ENCODE measurements around the gene PRPF8. TPM values are rescaled to one million over a fixed set of nuclear protein-coding genes. Genes with fewer than 3 reads are reported as not detected.
"Not testable (repeated sequence)": the region's sequence is repeated elsewhere in the genome, so short reads cannot be mapped to it uniquely, and the experiment has no call there.

PRPF8 gene
- total and polyA plus RNA-seq, 2 of the 13 experiments (the other 11 are each of a cell fraction or from before 2014, with no cell fraction given): 112 to 179 TPM

DNA sequence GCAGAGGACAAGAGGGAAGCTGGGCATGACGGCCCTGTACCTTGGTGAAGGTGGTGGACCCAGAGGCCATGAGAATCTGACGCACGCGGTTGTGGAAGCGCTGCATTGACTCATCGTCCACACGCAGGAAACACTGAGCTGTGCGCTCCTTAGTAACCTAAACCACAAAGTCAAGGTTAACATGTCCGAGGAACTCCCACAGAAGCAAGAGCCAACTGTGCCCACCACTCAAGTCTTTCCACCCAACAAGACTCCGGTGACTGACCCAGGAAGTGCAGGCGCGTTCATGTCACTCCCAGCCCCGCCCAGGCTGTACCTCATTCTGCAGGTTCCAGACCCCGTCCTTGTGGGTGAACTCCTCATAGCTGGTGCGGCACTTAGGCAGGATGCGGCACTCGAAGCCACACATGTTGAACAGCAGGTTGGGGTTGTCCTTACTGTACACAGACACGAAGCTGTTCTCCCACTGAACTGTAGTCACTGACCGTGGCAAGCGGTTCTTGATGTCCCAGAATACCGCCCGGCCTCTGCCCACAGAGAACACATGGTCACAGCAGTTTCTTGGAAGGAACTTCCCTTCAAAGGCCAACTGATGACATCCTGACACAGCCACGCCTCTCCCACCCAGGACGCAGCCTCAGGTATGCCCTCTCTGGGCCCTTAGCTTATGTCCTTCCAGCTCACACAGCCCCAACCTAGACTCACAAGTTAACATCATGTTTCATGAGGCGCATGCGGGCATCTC, 11.5 kb downstream of the PRPF8 start (continued):
- no peak for TF ChIP-seq ZNF713 (CRISPR knock-in tag; IDR thresholded peaks at IDR 0.05)
- peak; percentile 48 for TF ChIP-seq RBM22 (optimal IDR thresholded peaks at IDR 0.05; ENCODE audit: low read length)
- peak; percentile 29; the same call in 1 of the 2 replicates for TF ChIP-seq RBFOX2 (IDR thresholded peaks at IDR 0.05; ENCODE audit: low read depth, low read length)

DNA sequence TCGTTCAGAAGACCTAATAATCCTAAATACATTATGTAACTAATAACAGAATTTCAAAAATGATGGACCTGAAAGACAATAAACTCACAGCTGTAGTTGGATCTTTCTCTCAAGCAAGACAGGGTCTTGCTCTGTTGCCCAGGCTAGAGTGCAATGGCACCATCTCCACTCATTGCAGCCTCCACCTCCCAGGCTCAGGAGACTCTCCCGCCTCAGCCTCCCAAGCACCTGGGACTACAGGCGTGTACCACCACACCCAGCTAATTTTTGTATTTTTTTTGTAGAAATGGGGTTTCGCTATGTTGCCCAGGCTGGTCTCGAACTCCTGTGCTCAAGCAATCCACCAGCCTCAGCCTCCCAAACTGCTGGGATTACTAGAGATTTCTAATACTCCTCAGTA, 20.7 kb downstream of the PRPF8 start:
- intact Hi-C loops (cut with micrococcal nuclease; ENCODE audit: unreplicated experiment); H3K4me3 ChIP-seq (replicated peaks in 1 of 3; ENCODE audit: insufficient read depth in 1 of 3, low read depth in 2 of 3, low read length in 3 of 3); BruUV-seq (replicated peaks); H3K4me1 ChIP-seq (ENCODE audit: insufficient read depth, low read length); H4K20me1 ChIP-seq (ENCODE audit: insufficient read depth, low read length); H3K9me3 ChIP-seq (ENCODE audit: low read length); H3K79me2 ChIP-seq (ENCODE audit: insufficient read depth, low read length); in situ Hi-C loops (cut with HindIII; ENCODE audit: extremely low pct_ligation_motif_present, low pct_unique_long_range_greater_than_20kb); H3K27me3 ChIP-seq (ENCODE audit: control insufficient read depth in 1 of 2, insufficient read depth in 2 of 2, low read length in 2 of 2); FAIRE-seq; CTCF ChIA-PET (ENCODE audit: low intra/inter-chr PET ratio, low total read pairs); ATAC-seq; H3K9ac ChIP-seq (ENCODE audit: insufficient read depth, low read depth, low read length); DNase-seq (ENCODE audit: low spot score); H2AFZ ChIP-seq (ENCODE audit: low read length); POLR2A ChIA-PET; H3K4me2 ChIP-seq (ENCODE audit: low read depth, low read length); H3K27ac ChIP-seq (ENCODE audit: extremely low read length, insufficient read depth, low read length): not testable (repeated sequence)
- WGBS (ENCODE audit: low lambda C conversion rate): 97% methylated on average over 5 of the region's 5 CpGs
- TF ChIP-seq ZNF121 (CRISPR knock-in tag; IDR thresholded peaks at IDR 0.05): peak; percentile 32; the same call in 1 of the 2 replicates
- H3K36me3 ChIP-seq (replicated peaks in 1 of 2; ENCODE audit: control insufficient read depth in 1 of 2, insufficient read depth in 2 of 2, low read length in 2 of 2): peaks cover 34 to 73% of the 10 kb centered on the region in 2 experiments

DNA sequence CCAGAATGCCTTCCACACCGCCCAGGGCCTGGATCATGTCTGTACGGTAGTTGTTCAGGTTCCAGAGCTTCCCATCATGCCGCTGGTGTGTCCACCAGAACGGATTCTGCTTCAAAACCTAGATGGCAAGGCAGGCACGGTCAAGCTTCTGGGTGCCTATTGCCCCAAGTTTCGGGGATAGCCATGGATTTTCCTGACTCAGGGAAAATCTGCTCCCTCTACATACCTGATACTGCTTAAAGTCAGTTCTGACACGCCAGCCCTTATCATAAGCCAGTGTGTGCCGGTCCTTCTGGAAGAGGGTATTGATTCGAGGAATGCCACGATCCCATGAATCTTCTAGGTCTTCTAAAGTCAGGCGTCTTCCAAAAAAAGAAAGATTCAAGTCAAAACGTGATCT, 23.6 kb downstream of the PRPF8 start:
- POLR2A ChIA-PET: interaction anchor here (1.8 kb wide), 1 partner anchor 11 kb away, joined by 9 read pairs; the partner anchor contains the start of gene RILP
- no peak for FAIRE-seq
- WGBS (ENCODE audit: low lambda C conversion rate): 97% methylated on average over 10 of the region's 12 CpGs
- Histone ChIP-seq H3K27me3 (ENCODE audit: control insufficient read depth in 1 of 2, insufficient read depth in 2 of 2, low read length in 2 of 2) (no peaks in the 10 kb centered on the region), H2AFZ (ENCODE audit: low read length) (no peak overlapping the region), H3K4me2 (ENCODE audit: low read depth, low read length) (no peak overlapping the region), H3K4me3 (replicated peaks in 1 of 3; ENCODE audit: insufficient read depth in 1 of 3, low read depth in 2 of 3, low read length in 3 of 3) (no peak overlapping the region), H4K20me1 (ENCODE audit: insufficient read depth, low read length) (no peaks in the 10 kb centered on the region), H3K9ac (ENCODE audit: insufficient read depth, low read depth, low read length) (no peak overlapping the region), H3K9me3 (ENCODE audit: low read length) (no peaks in the 10 kb centered on the region), H3K36me3 (replicated peaks in 1 of 2; ENCODE audit: control insufficient read depth in 1 of 2, insufficient read depth in 2 of 2, low read length in 2 of 2) (peaks cover 42 to 75% of the 10 kb centered on the region in 2 experiments), H3K79me2 (ENCODE audit: insufficient read depth, low read length) (peaks cover 5% of the 10 kb centered on the region), H3K27ac (ENCODE audit: extremely low read length, insufficient read depth, low read length) (no peak overlapping the region), H3K4me1 (ENCODE audit: insufficient read depth, low read length) (no peaks in the 10 kb centered on the region)
- BruUV-seq (replicated peaks): TSS peak; percentile 58
- TF ChIP-seq MAFF (IDR thresholded peaks at IDR 0.05; ENCODE audit: low read depth, low read length) (peak; percentile 31; the same call in 1 of the 2 replicates), ZNF230 (CRISPR knock-in tag; IDR thresholded peaks at IDR 0.05) (no peak), MAFK (conservative IDR thresholded peaks at IDR 0.05 in 1 of 2, IDR thresholded peaks at IDR 0.05 in 1 of 2; ENCODE audit: low read length in 2 of 2) (peak; percentile 24 to 57; a peak in 3 of 4 replicates)
- intact Hi-C loops (cut with micrococcal nuclease; ENCODE audit: unreplicated experiment): no loop called here
- DNase-seq (ENCODE audit: low spot score): no peak
- CTCF ChIA-PET (ENCODE audit: low intra/inter-chr PET ratio, low total read pairs): no interaction called here
- ATAC-seq: no peak
- in situ Hi-C loops (cut with HindIII; ENCODE audit: extremely low pct_ligation_motif_present, low pct_unique_long_range_greater_than_20kb): no loop called here
